IgD-negative memory B cell (primary cell): ENCODE results near the gene TSSC4. TPM values are rescaled to one million over a fixed set of nuclear protein-coding genes. Genes with fewer than 3 reads are reported as not detected.

Experiments used
- H3K27ac Mint-ChIP-seq, 3 donors: one replicate each; pipeline ENCODE4 v1.8.0; 2020 to 2022; ENCODE audit warnings: mild to moderate bottlenecking in 3 of 3, mixed read lengths in 3 of 3, moderate library complexity in 1 of 3
- H3K27me3 Mint-ChIP-seq: one replicate; pipeline ENCODE4 v1.8.0; 2021; ENCODE audit warnings: mixed read lengths
- H3K36me3 Mint-ChIP-seq: one replicate; pipeline ENCODE4 v1.8.0; 2020; ENCODE audit warnings: mild to moderate bottlenecking, mixed read lengths
- H3K4me1 Mint-ChIP-seq, 3 donors: one replicate each; pipeline ENCODE4 v1.8.0; 2020 to 2022; ENCODE audit warnings: mixed read lengths in 3 of 3, mild to moderate bottlenecking in 1 of 3
- H3K4me3 Mint-ChIP-seq, 4 donors: one replicate each; pipeline ENCODE4 v1.8.0; 2020 to 2022; ENCODE audit warnings: mild to moderate bottlenecking in 4 of 4, mixed read lengths in 4 of 4, moderate library complexity in 3 of 4
- H3K9me3 Mint-ChIP-seq, 3 donors: one replicate each; pipeline ENCODE4 v1.8.0; 2020 to 2021; ENCODE audit warnings: mixed read lengths in 3 of 3, mild to moderate bottlenecking in 1 of 3
- polyA plus RNA-seq: library from polyadenylated mRNA; unstranded; fragments of 300-500 nt; fragmentation: Illumina TruSeq; gene quantifications from one replicate; pipeline ENCODE4 v1.2.3, GENCODE V29; 2021

The TSSC4 gene
- polyA plus RNA-seq, 1 donor from 2014 or later = 86.8 TPM

DNA sequence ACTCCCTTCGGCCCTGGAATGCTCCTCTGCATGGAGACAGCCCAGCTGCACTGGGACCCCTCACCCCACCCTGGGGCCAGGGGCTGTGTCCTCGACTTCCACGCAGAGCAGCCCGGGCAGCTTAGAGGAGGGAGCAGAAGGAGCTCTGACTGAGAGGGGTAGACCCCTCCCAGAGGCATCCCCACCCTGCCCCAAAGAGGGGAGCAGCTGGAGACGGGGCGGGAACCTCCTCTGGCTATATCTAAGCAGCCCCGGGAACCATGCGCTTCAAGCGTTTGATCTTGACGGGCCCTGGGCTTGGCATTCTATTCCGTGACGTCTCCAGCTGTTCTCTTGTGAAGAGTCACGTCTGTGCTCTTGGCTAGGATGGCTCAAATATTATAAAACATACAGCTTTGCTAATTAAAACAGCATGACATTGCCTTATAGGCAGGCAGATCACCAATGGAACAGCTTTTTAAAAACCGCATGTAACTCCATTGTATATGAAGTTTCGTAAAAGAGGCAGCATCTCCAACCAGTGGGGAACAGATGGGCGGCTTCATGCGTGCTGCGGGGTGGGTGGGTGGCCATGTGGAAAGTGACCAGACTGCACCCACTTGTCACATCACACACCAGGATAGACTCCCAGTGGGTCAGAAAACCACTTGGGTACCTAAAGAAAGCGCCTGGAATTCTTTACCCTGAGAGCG, 51.9 kb downstream of the TSSC4 start:
- no peak overlapping the region for H3K27ac Mint-ChIP-seq
- no peaks in the 10 kb centered on the region for H3K27me3 Mint-ChIP-seq
- no peak overlapping the region for H3K4me3 Mint-ChIP-seq
- peaks cover 3 to 12% (median 8%) of the 10 kb centered on the region in 3 donors for H3K4me1 Mint-ChIP-seq
- H3K9me3 Mint-ChIP-seq = peaks cover 0 to 2% (median 0%) of the 10 kb centered on the region in 3 donors
- peaks cover 4% of the 10 kb centered on the region for H3K36me3 Mint-ChIP-seq

DNA sequence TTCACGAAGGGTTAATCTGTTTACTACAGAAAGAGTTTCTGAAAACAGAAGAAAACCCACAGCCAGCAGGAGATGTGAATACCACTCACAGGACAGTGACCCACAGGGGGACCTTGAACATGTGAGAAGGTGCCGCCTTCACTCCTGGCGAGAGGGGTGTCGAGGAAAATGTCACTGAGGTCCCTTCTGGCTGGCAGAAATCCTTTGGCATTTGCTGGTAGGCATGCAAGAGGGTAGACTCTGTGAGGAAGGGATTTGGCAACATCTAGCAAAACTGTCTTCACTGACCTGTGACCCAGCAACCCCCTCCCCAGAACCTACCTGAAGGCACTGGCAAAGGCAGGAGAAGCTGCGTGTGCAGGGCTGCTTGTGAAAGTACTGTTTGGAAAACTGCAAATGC, 52.9 kb downstream of the TSSC4 start:
- H3K9me3 Mint-ChIP-seq = peaks cover 0 to 2% (median 0%) of the 10 kb centered on the region in 3 donors
- no peak overlapping the region for H3K4me3 Mint-ChIP-seq
- H3K27ac Mint-ChIP-seq = no peak overlapping the region
- H3K36me3 Mint-ChIP-seq = peaks cover 4% of the 10 kb centered on the region
- no peaks in the 10 kb centered on the region for H3K27me3 Mint-ChIP-seq
- peaks cover 0 to 15% (median 6%) of the 10 kb centered on the region in 3 donors for H3K4me1 Mint-ChIP-seq

Other genes starting within 250 kb of the TSSC4 start
- gene INS, start 239.5 kb upstream of the TSSC4 start, polyA plus RNA-seq = not detected
- not detected for gene TH, start 228.9 kb upstream of the TSSC4 start, polyA plus RNA-seq
- 5.0 TPM for gene ASCL2, start 130.2 kb upstream of the TSSC4 start, polyA plus RNA-seq
- gene C11orf21, start 98.8 kb upstream of the TSSC4 start, polyA plus RNA-seq = 6.2 TPM
- gene TSPAN32, start 98.7 kb upstream of the TSSC4 start, polyA plus RNA-seq = 7.1 TPM
- 195 TPM for gene CD81, start 23.4 kb upstream of the TSSC4 start, polyA plus RNA-seq
- gene TRPM5, start 43.8 kb downstream of the TSSC4 start, polyA plus RNA-seq = not detected
- gene KCNQ1, start 44.3 kb downstream of the TSSC4 start, polyA plus RNA-seq = 20.5 TPM